ENCODE results near the gene MS4A4E.

GRCh38 chr11:60197442-60197841, 45.5 kb downstream of the MS4A4E start:
- TF ChIP-seq, protein P1, sequence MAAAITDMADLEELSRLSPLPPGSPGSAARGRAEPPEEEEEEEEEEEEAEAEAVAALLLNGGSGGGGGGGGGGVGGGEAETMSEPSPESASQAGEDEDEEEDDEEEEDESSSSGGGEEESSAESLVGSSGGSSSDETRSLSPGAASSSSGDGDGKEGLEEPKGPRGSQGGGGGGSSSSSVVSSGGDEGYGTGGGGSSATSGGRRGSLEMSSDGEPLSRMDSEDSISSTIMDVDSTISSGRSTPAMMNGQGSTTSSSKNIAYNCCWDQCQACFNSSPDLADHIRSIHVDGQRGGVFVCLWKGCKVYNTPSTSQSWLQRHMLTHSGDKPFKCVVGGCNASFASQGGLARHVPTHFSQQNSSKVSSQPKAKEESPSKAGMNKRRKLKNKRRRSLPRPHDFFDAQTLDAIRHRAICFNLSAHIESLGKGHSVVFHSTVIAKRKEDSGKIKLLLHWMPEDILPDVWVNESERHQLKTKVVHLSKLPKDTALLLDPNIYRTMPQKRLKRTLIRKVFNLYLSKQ (tag by site-specific recombination; IDR thresholded peaks at IDR 0.05; ENCODE audit: borderline replicate concordance), result no peak
- TF ChIP-seq ZNF398 (tag by site-specific recombination; IDR thresholded peaks at IDR 0.05) (no peak), HIC1 (tag by site-specific recombination; IDR thresholded peaks at IDR 0.05) (no peak), PRDM10 (tag by site-specific recombination; IDR thresholded peaks at IDR 0.05) (no peak), ZXDB (tag by site-specific recombination; IDR thresholded peaks at IDR 0.05) (no peak), ZNF561 (tag by site-specific recombination; IDR thresholded peaks at IDR 0.05; ENCODE audit: borderline replicate concordance) (no peak), ZNF175 (tag by site-specific recombination; IDR thresholded peaks at IDR 0.05) (no peak), ZNF394 (tag by site-specific recombination; IDR thresholded peaks at IDR 0.05; ENCODE audit: borderline replicate concordance) (no peak)
- TF ChIP-seq, protein P2, sequence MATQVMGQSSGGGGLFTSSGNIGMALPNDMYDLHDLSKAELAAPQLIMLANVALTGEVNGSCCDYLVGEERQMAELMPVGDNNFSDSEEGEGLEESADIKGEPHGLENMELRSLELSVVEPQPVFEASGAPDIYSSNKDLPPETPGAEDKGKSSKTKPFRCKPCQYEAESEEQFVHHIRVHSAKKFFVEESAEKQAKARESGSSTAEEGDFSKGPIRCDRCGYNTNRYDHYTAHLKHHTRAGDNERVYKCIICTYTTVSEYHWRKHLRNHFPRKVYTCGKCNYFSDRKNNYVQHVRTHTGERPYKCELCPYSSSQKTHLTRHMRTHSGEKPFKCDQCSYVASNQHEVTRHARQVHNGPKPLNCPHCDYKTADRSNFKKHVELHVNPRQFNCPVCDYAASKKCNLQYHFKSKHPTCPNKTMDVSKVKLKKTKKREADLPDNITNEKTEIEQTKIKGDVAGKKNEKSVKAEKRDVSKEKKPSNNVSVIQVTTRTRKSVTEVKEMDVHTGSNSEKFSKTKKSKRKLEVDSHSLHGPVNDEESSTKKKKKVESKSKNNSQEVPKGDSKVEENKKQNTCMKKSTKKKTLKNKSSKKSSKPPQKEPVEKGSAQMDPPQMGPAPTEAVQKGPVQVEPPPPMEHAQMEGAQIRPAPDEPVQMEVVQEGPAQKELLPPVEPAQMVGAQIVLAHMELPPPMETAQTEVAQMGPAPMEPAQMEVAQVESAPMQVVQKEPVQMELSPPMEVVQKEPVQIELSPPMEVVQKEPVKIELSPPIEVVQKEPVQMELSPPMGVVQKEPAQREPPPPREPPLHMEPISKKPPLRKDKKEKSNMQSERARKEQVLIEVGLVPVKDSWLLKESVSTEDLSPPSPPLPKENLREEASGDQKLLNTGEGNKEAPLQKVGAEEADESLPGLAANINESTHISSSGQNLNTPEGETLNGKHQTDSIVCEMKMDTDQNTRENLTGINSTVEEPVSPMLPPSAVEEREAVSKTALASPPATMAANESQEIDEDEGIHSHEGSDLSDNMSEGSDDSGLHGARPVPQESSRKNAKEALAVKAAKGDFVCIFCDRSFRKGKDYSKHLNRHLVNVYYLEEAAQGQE (tag by site-specific recombination; IDR thresholded peaks at IDR 0.05), result no peak

All from HEK293 (cell line).